Kasumi-1 (cell line): ENCODE data around the gene GALNT10.

Experiments
- DNase-seq, 2 experiments: peaks; one replicate each; lab custom pipeline; 2025; lab: John Stamatoyannopoulos, UW

GALNT10 gene

DNA sequence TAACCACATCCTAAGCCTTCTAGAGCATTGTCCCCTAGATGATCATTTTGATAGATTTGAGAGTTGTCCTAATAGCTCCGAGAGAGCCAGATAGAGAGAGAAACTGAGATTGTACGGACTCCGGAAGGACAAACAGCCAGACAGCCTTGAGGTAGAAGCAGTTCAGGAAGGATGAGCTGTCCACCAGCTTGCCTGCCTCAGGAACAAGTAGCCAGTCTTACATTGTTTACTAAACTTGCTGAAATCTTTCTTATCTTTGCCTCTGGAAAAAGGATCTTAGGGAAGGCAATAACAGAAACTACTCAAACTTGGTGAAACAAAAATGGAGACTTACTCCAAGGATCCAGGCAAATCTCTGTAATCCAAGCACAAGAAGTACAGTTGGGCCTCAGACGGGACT is 216.3 kb downstream of the GALNT10 start:
- DNase-seq, result no peak

DNA sequence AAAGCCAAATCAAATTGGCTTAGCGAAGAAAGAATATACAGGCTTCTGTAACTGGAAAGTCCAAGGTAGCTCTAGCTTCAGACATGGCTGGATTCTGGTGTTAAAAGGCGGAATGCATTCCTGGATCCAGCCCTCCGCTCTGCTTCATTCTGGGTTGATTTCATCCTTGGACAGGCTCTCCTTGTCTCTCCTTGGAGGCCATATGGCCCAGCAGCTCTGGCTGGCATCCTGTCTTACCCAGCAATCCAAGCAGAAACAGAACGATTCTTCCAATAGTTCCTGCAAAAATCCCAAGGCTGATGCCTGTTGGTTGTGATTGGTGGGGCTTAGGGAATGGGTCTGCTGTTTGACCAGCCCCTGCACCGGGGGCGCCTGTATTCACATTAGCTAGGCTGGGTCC is 218.3 kb downstream of the GALNT10 start:
- no peak for DNase-seq

DNA sequence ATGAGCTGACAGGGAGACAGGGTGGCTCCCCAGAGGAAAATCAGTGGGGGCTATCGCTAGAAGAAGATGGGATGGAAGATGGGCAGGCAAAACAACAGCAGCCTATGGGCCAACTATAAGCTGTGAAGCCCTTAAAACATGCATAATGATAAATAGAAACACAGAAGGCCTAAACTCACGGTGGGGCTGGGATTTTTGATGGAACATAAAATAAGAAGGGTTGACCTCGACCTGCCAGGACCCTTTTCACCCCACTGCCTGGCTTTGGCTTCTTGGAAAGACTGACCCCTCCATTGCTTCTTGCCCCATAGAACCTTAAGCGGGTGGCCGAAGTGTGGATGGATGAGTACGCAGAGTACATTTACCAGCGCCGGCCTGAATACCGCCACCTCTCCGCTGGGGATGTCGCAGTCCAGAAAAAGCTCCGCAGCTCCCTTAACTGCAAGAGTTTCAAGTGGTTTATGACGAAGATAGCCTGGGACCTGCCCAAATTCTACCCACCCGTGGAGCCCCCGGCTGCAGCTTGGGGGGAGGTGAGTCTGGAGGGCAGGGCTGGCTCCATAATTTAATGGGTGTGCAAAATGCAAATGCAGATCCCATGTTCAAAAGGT is 218.8 kb downstream of the GALNT10 start:
- no peak for DNase-seq

DNA sequence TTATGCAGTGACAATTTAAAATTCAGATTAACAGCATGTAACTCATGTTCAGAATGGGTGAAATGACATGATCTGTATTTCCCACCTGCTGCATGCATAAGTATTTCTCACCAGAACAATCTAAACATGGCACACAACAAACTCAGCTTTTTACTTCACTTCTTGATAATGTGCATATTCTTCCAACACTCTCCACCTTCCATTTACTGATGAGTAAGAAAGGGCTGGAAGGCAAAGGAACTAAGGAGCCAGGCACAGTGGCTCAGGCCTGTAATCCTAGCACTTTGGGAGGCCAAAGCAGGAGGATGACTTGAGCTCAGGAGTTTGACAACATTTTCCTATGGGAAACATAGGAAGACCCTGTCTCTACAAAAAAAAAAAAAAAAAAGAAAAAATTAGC is 219.5 kb downstream of the GALNT10 start:
- no peak for DNase-seq

DNA sequence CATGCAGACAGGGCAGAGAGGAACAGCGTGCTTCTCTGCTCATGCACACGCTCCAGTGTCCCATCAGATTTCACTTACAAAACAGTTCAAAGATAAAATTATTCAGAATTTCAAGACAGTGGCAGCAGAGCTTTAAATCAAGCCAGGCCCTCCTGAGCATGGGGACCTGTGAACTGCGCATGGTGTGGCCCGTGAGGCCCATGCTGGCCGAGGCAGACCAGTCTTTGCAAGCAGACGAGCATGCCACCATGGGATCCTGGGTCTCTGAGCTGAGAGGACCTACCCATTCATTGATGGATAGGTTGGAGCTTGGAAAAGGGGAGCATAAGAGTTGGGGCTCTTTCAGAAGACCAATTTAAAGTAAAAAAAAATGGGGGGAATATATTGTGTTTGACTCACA is 220.3 kb downstream of the GALNT10 start:
- no peak for DNase-seq

DNA sequence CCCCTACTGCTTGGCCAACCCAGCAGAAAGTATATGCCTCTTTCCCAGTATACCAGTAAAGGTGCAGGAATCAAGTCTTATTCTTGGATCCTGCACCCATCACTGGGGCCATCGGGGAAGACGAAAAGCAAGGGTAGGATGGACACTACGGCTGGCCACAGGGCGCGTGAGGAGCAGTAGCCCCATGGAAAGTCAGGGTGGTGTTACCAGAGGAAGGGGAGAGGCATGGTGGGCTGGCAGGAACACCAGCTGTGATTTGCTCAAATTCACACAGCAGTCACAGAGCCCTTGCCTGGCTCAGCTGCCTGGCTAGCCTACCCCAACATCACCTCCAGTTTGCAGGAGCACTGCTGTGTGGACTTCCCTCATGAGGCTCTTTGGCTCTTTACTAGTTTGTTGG is 220.8 kb downstream of the GALNT10 start:
- DNase-seq, result no peak

DNA sequence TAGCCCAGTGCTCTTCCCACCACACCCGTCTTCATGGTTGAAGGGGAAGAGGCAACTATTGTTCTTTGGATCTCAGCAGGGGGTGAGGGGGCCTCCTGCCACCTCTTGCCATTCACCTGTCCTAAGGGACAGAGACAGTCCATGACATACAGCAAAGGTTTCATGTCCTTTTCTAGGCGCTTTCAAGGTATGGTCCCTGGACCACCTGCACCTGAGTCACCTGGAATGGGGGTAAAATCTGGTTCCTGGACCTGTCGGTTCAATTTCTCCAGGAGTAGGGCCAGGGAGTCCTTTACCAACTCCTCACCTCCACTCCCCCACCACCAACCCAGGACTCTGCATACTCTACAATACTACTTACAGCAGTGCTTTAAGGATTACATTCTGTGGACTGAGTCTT is 221.8 kb downstream of the GALNT10 start:
- DNase-seq, result no peak

DNA sequence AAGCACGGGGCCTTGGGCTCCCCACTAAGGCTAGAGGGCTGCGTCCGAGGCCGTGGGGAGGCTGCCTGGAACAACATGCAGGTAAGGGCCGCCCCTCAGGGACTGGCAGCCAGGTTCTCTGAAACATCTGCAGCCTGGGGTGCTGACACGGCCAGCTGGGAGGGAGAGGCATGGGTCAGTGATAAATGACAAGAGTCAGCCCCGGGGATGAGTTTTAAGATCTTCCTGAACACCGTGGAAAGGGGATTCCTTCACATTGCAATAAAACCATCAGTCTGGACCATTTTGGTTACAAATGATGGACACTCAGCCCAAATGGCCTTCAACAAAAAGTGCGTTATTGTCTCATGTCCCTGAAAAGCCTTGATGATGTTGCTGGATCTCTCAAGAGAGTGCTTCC is 222.4 kb downstream of the GALNT10 start:
- DNase-seq, result no peak

DNA sequence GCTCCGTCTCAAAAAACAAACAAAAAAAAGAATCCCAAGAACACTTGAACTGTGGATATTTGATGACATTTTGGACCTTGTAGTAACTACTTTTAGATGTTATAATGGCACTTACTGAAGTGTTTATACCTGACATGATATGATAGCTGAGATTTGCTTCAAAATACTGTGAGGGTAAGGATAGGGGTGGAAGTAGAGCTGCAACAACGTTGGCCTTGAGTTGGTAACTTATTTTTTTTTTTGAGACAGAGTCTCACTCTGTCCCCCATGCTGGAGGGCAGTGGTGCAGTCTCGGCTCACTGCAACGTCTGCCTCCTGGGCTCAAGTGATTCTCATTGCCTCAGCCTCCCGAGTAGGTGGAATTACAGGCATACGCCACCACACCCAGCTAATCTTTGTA is 224.6 kb downstream of the GALNT10 start:
- DNase-seq, result no peak

DNA sequence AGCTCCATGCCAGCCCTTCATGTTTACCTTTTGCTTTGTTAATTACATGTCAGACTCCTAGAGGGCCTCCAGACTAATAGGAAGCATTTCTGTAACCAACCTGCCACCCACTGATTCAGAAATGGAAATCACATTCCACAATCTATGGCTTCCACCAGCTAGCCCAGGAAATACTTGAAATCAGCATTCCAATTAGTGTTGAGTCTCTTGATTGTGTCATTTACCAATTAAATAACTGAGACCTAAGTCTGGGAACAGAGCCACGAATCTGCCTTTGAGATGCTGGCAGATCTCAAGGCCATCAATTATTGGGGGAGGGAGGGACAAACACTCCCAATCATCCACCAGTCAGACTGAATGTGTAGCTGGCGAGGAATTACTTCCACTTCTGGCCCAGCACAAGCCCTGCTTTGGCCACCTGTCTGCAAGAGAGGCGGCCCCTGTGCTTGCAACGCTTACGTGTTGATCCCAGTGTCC is 227.8 kb downstream of the GALNT10 start:
- DNase-seq, result no peak

DNA sequence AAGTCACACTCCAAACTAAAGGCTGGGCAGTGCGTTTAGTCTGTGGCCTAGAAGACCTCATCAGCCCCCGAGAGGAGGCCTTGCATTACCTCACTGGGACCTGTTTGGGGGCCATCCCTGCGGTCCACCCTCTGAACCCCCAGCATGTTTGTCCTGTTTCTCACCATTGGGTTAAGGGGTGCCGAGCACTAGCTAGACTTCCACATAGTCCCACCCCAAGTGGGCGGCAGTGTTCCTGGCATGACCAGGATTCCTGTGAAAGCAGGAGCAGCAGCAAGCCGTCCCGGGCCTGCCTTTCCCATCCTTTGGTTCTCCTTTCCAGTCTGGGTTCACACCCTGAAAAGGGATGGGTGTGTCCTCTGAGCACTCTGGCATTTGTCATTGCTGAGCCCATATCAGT is 228.7 kb downstream of the GALNT10 start:
- DNase-seq, result no peak

DNA sequence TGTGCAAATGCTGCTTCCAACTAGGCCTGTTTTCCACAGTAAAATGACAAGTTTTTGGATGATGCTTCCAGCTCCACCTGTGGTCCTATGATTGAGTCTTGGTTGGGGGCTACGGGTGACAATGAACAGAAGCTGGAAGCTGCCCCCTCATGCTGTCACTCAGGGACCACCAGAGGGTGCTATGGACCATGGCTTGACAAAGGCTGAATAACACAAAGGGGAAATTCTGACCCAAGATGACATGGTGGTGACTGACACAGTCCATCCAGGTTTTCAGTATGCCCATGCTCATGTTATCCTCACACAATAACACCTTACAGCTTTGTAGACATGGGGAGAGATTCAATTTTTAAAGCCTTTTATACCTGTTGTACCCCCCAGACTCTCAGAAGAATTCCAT is 231.3 kb downstream of the GALNT10 start:
- peak in 1 of 2 experiments; percentile 21 for DNase-seq

DNA sequence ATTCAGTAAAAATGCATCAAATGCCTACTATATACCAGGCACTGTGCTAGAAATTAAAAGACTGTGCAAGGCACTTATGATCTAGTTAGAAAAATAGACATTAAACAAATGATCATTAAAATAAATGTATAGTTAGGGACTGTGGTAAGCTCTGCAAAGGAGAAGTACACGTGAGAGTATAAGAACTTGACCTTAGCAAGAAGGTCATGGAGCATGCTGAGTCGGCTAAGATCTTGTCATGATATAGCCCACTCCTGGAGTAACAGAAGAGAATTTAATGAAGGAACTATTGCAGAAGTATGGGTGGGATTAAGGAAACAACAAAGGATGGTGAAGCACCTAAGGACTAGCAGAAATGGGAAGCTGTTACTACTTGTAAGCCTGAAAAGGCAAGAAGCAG is 231.8 kb downstream of the GALNT10 start:
- peak in 1 of 2 experiments; percentile 7 for DNase-seq

DNA sequence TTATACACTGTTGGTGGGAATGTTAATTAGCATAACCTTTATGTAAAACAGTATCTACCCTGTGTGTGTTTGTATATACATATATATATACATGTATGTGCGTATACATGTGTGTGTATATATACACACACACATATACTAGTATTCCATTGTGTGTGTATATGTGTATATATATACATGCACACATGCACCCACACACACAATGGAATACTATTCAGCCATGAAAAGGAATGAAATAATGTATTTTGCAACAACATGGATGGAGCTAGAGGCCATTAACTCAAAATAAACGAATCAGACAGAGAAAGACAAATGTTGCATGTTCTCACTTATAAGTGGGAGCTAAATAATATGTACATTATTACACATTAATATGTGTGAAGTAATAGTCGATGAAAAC is 237.7 kb downstream of the GALNT10 start:
- no peak for DNase-seq

DNA sequence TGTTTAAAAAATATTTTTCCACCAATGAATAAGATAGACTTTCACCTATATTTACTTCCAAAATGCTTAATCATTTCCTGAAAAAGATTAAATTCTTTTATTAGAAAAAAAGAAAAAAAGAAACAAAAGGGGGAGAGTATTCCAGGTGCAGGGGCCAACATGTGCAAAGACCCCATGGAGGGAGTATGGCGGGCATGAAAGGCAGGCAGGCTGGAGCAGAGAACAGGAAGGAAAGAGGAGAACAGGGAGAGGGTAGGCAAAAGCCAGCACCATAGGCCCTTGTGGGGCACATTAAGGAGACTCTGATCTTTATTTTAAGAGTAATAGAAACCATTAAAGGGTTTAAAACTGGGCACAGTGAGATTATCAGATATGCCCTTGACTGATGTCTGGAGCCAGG is 238.8 kb downstream of the GALNT10 start:
- DNase-seq, result no peak

DNA sequence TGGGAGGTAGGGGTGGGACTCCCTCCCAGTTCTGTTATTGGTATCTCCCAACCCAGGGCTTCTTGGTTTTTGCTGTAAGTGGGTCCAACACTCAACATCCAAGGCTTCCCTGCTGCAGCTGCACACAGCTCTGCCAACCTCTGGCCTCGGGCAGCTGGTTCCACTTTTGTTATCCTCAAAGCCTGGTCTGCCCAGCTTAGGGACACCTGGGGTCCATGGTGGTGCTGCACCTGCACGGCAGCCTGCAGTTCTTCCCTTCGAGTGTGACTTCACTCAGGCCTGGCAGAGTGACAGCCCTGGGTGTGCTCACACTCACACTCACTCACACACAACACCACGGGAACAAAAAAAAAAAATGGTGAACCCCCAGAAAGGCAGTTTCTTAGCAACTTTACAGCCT is 239.9 kb downstream of the GALNT10 start:
- no peak for DNase-seq

DNA sequence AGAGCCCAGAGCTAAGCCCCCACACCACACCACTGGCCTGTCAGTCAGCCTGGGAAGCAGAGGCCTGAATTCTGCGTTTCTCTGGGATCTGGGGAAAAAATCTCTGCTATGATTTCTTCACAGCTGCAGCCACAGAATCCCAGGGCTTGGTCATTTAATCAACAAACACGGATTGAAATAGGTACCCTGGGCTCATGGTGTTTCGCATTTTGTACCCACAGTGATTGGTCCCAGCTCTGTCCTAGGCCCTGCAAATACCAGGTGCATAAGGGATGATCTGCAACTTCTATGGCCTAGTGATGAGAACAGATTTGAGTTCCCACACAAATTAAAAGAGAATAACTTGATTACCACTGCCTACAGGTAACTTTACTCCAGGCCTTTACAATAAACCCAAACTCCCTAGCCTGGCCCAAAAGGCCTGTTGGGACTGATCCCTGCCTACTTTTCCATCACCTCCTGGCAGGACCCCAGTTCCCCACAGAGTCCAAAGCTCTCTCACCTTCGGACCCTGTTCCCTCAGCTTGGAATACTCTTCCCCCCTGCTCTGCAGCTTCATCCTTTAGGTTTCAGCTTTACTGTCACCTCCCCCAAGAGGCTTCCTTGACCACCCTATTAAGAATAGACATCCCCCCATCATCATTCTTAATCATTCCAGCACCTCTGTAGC is 240.6 kb downstream of the GALNT10 start:
- DNase-seq, result no peak

DNA sequence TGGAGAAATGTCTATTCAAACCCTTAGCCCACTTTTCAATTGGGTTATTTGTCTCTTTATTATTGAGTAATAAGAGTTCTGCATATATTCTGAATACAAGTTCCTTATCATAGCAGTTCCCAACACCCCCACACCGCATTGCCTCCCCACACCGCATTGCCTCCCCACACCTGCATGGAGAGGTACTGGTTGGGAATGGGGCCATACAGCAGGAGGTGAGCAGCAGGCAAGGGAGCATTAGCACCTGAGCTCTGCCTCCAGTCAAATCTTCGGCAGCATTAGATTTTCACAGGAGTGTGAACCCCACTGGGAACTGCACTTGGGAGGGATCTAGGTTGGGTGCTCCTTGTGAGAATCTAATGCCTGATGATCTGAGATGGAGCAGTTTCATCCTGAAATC is 244.7 kb downstream of the GALNT10 start:
- no peak for DNase-seq

DNA sequence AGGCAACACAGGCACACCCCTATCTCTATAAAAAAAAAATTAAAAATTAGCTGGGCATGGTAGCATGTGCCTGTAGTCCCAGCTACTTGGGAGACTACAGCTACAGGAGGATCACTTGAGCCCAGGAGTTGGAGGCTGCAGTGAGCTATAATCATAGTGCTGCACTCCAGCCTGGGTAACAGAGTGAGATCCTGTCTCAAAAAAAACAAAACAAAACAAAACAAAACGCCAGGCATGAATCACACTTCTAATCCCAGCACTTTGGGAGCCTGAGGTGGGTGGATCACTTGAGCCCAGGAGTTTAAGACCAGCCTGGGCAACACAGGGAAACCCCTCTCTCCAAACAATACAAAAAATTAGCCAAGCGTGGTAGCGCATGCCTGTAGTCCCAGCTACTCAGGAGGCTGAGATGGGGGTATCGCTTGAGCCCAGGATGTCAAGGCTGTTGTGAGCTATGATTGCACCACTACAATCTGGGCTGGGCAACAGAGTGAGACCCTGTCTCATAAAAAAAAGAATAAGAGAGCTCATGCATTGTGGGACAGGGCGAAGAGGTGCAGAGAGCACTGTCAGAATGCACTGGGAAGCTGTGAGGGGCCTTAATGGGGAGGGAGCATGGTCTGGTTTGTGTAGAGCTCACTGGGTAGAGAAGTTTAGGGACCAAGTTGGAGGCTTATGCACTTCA is 246.9 kb downstream of the GALNT10 start:
- DNase-seq, result no peak

DNA sequence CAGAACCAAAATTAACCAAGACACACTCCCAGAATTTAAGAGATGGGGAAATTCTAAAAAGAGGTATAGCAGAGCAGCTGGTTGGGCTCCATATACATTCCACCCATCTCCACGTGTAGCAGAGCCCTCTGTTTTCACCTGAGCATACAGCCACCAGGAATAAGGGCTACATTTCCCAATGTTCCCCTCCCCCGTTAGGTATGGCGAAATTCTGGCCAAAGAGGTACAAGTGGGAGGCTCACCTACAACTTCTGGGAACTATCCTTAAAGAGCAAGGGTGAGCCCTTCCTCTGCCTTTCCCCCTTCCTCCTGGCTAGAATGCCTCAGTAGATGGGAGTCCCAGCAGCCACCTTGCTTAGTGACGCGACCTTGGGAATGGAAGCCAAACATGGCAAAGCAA is 250.0 kb downstream of the GALNT10 start:
- no peak for DNase-seq

DNA sequence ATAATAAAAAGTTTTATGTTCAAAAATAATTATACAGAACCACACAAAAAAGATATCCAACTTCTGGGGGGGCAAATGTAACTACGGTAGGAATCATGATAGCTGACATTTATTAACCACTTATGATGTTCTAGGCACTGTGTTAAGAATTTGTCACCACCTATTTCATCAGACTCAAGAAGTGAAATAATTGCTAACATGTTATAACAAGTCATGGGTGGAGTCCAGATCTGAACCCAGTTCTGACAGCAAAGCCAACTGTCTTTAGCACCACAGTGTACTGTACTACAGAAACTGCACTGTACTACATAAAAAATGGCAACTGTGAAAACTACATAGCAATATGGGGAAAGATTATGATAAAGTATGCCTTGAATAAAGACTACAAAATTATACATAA is 252.3 kb downstream of the GALNT10 start:
- DNase-seq, result no peak

DNA sequence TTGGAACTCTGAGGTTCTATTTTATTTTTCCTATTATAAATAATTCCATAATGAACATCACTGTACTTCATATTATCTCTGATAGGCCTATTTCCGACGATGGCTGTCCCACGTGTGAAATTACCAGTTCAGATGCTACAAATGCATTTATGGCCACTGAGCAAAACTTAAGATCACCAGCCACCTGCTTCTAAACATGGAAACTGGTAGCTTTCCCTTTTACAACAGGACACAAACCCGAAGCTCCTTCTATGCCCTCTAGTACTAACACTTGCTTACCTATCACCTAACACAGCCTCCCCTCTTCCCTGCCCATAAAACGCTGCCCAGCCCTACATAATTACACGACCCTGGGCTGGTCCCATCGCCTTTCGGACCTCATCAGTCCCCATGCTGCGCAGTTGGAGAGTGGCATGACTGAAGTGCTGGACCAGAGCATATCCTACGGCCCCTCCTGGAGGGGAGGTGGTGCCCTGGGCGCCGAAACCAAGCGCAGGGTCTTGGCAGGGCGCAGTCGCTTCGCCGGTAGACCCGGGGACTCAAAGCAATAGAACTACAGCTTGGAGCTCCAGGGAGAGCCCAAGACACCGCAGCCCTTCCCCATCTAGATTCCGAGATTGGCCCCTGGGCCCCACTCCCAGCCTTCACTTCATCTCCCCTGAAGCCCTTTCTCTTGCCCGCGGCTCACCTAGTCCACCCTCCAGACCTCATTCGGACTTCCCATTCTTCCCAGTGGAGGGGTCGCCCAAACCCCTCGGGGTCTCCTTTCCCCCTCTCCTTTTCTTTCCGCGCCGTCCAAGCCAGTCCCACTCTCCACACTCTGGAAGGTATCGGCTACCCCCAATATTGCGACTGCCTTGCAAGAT is 254.3 kb downstream of the GALNT10 start:
- DNase-seq, result peak; percentile 21 to 25
